Smooth muscle cell (in vitro differentiated cells): ENCODE data around the gene HBB. TPM values are rescaled to one million over a fixed set of nuclear protein-coding genes. Genes with fewer than 3 reads are reported as not detected.

Experiments
- DNase-seq: peaks from one replicate; lab custom pipeline; 2025; ENCODE audit not compliant: unreplicated experiment; lab: John Stamatoyannopoulos, UW
- H2AFZ ChIP-seq: fragments of 200-600 bp; sonication (generic); 2 replicates; pipeline ENCODE4 v1.6.0; 2016; ENCODE audit warnings: antibody characterized with exemption, low read depth, mild to moderate bottlenecking
- H3F3A ChIP-seq: fragments of 200-600 bp; sonication (generic); 2 replicates; pipeline ENCODE4 v1.6.0; 2017; ENCODE audit warnings: antibody characterized with exemption, low read depth
- H3K27ac ChIP-seq: fragments of 200-600 bp; sonication (generic); 2 replicates; pipeline ENCODE4 v1.5.1; 2016; ENCODE audit warnings: low read depth, mild to moderate bottlenecking
- H3K27me3 ChIP-seq: fragments of 200-600 bp; sonication (generic); 2 replicates; pipeline ENCODE4 v1.6.1; 2016; ENCODE audit warnings: low read depth, mild to moderate bottlenecking
- H3K36me3 ChIP-seq: fragments of 200-600 bp; sonication (generic); 2 replicates; pipeline ENCODE4 v1.5.1; 2016; ENCODE audit warnings: low read depth
- H3K4me1 ChIP-seq: fragments of 200-600 bp; sonication (generic); 2 replicates; pipeline ENCODE4 v1.5.1; 2016; ENCODE audit warnings: low read depth
- H3K4me2 ChIP-seq: fragments of 200-600 bp; sonication (generic); 2 replicates; pipeline ENCODE4 v1.6.0; 2016; ENCODE audit warnings: mild to moderate bottlenecking
- H3K4me3 ChIP-seq: fragments of 200-600 bp; sonication (generic); 2 replicates; pipeline ENCODE4 v1.5.1; 2016; ENCODE audit warnings: mild to moderate bottlenecking
- H3K79me2 ChIP-seq: fragments of 200-600 bp; sonication (generic); 2 replicates; pipeline ENCODE4 v1.6.0; 2016; ENCODE audit warnings: low read depth, mild to moderate bottlenecking
- H3K9ac ChIP-seq: fragments of 200-600 bp; sonication (generic); 2 replicates; pipeline ENCODE4 v1.6.0; 2016; ENCODE audit warnings: low read depth
- H3K9me3 ChIP-seq: fragments of 200-600 bp; sonication (generic); replicated peaks from 2 replicates; pipeline ENCODE4 v1.5.1; 2016; ENCODE audit warnings: low read depth
- H4K20me1 ChIP-seq: fragments of 200-600 bp; sonication (generic); 2 replicates; pipeline ENCODE4 v1.6.0; 2016; ENCODE audit warnings: low read depth
- WGBS: methylation state at CpG from one replicate; pipeline ENCODE4 v1.1.7; 2016; ENCODE audit warnings: low lambda C conversion rate; 5-methylcytosine and 5-hydroxymethylcytosine counted together
- polyA plus RNA-seq: library from polyadenylated mRNA; unstranded; fragments of >200 nt; fragmentation: Nextera tagmentation; extraction: Ambion mirVana; gene quantifications from 2 replicates; pipeline ENCODE4 v1.2.1, GENCODE V29; 2016
- total RNA-seq: library from RNA; depleted of rRNA; stranded (reverse); fragments of >200 nt; gene quantifications from 2 replicates; pipeline ENCODE4 v1.2.3, GENCODE V29; 2014
- TF ChIP-seq, protein P1 (sequence below): fragments of 200-600 bp; sonication (generic); IDR thresholded peaks from 2 replicates; pipeline ENCODE4 v1.5.1; 2017; ENCODE audit warnings: borderline replicate concordance, mild to moderate bottlenecking, antibody characterized with exemption; ENCODE audit not compliant: insufficient read depth, poor library complexity, severe bottlenecking

Gene HBB
- total and polyA plus RNA-seq, 2 experiments from 2014 or later, result not detected

- TF ChIP-seq, protein P1, sequence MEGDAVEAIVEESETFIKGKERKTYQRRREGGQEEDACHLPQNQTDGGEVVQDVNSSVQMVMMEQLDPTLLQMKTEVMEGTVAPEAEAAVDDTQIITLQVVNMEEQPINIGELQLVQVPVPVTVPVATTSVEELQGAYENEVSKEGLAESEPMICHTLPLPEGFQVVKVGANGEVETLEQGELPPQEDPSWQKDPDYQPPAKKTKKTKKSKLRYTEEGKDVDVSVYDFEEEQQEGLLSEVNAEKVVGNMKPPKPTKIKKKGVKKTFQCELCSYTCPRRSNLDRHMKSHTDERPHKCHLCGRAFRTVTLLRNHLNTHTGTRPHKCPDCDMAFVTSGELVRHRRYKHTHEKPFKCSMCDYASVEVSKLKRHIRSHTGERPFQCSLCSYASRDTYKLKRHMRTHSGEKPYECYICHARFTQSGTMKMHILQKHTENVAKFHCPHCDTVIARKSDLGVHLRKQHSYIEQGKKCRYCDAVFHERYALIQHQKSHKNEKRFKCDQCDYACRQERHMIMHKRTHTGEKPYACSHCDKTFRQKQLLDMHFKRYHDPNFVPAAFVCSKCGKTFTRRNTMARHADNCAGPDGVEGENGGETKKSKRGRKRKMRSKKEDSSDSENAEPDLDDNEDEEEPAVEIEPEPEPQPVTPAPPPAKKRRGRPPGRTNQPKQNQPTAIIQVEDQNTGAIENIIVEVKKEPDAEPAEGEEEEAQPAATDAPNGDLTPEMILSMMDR, result no peak
- H3F3A ChIP-seq, result no peaks in the 10 kb centered on the region
- H3K36me3 ChIP-seq, result no peaks in the 10 kb centered on the region
- H3K27ac ChIP-seq, result no peak overlapping the region
- no peak overlapping the region for H3K9ac ChIP-seq
- no peaks in the 10 kb centered on the region for H3K27me3 ChIP-seq
- no peaks in the 10 kb centered on the region for H3K79me2 ChIP-seq
- H3K4me2 ChIP-seq, result no peak overlapping the region
- DNase-seq, result no peak
- no peaks in the 10 kb centered on the region for H3K9me3 ChIP-seq
- H3K4me3 ChIP-seq, result no peak overlapping the region
- 82% methylated on average over 3 of the region's 3 CpGs for WGBS
- no peak overlapping the region for H2AFZ ChIP-seq
- no peaks in the 10 kb centered on the region for H4K20me1 ChIP-seq
- no peaks in the 10 kb centered on the region for H3K4me1 ChIP-seq
Measured at GRCh38 chr11:5232176-5232575, 5.3 kb upstream of the HBB start.

DNA sequence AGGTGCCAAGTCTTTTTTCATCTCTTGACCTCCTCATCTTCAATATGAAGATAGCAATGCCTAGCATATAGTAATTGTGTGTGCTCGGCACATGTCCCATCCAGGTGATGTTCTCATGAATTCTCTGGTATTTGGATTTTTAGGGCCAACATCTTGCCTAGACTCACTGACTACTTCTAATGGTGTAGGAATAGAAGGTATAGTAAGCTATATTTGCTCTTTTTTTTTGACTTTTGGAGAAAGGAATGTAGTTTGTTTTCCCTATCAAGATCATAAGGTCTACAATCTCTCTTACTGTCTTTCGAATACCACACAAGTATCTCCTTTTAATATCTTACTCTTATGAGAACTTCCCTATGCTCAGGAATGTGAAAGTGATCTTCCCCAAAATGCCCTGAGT is 4.2 kb upstream of the HBB start:
- H3K79me2 ChIP-seq, result no peaks in the 10 kb centered on the region
- H4K20me1 ChIP-seq, result no peaks in the 10 kb centered on the region
- no peaks in the 10 kb centered on the region for H3K36me3 ChIP-seq
- no peak overlapping the region for H3K4me2 ChIP-seq
- H3K9ac ChIP-seq, result no peak overlapping the region
- no peak for DNase-seq
- no peaks in the 10 kb centered on the region for H3K9me3 ChIP-seq
- no peak overlapping the region for H3K4me3 ChIP-seq
- no peaks in the 10 kb centered on the region for H3F3A ChIP-seq
- H3K4me1 ChIP-seq, result no peaks in the 10 kb centered on the region
- no peak overlapping the region for H3K27ac ChIP-seq
- TF ChIP-seq, protein P1, result no peak
- no peak overlapping the region for H2AFZ ChIP-seq
- WGBS, result 89% methylated on average over 2 of the region's 2 CpGs
- no peaks in the 10 kb centered on the region for H3K27me3 ChIP-seq

DNA sequence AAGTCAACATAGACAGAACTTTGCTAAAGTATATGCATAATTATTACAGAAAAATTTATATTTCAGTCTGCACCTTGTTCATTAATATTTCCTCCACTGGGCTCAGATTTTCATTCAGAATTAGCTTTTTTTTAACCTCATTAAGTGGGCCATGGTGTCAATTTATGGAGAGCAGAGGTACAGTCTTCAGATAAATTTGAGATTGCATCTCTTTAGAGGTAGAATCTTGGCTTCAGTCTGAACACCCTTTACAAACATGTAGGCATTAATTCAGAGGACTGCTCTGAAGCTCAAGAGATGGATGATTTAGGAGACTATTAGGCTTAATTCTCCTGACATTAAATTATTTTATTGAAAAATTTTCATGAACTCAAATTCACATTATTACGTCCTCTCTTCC is 3.4 kb upstream of the HBB start:
- Histone ChIP-seq H3K4me1 (no peaks in the 10 kb centered on the region), H3K4me2 (no peak overlapping the region), H3K9me3 (no peaks in the 10 kb centered on the region), H3K27me3 (no peaks in the 10 kb centered on the region), H3K79me2 (no peaks in the 10 kb centered on the region), H3K27ac (no peak overlapping the region), H2AFZ (no peak overlapping the region), H3F3A (no peaks in the 10 kb centered on the region), H3K9ac (no peak overlapping the region), H4K20me1 (no peaks in the 10 kb centered on the region), H3K4me3 (no peak overlapping the region), H3K36me3 (no peaks in the 10 kb centered on the region)
- WGBS, result 94% methylated on average over 1 of the region's 1 CpG
- no peak for DNase-seq
- TF ChIP-seq, protein P1, result no peak

DNA sequence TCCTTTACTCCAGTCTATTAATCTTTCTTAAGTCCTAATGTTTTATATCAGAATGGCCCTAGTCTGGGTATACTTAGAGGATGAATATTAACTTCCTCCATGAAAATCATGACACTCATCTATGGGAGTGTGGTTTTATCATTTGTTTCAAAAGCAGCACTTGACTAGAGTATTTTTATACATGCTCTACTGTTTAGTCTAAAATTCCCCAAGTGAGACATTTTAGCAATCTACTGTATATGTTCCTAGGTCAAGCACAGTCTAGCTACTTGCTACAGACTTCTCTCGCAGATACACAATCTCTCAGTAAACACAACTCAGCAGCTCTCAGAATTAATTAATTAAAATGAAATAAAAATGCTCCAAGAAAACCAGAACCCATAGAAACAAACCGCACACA is 2.9 kb upstream of the HBB start:
- WGBS, result 98% methylated on average over 2 of the region's 2 CpGs
- Histone ChIP-seq H3K9ac (no peak overlapping the region), H2AFZ (no peak overlapping the region), H4K20me1 (no peaks in the 10 kb centered on the region), H3K9me3 (no peaks in the 10 kb centered on the region), H3F3A (no peaks in the 10 kb centered on the region), H3K36me3 (no peaks in the 10 kb centered on the region), H3K4me3 (no peak overlapping the region), H3K79me2 (no peaks in the 10 kb centered on the region), H3K4me2 (no peak overlapping the region), H3K27me3 (no peaks in the 10 kb centered on the region), H3K4me1 (no peaks in the 10 kb centered on the region), H3K27ac (no peak overlapping the region)
- DNase-seq, result no peak
- TF ChIP-seq, protein P1, result no peak
